Panc1 (cell line): ENCODE data around the gene NUDT6. TPM values are rescaled to one million over a fixed set of nuclear protein-coding genes. Genes with fewer than 3 reads are reported as not detected.
A peak's percentile ranks its signal among the peaks of the same experiment; 100 is the strongest.
"Not testable (repeated sequence)": the region's sequence is repeated elsewhere in the genome, so short reads cannot be mapped to it uniquely, and the experiment has no call there.

Source experiments
- ATAC-seq: fragments of 200-7000 bp; cut with Tn5 transposase; 2 replicates; pipeline ENCODE4 v1.9.1; 2020; ENCODE audit warnings: mild to moderate bottlenecking, moderate library complexity
- BruUV-seq: library from RNA; stranded (reverse); fragments of 400-500 nt; replicated peaks from 2 replicates; lab custom pipeline; 2021; lab: Mats Ljungman, UMichigan
- CTCF ChIA-PET: fragments of 300-600 bp; sonication (Branson Sonifier 250); formaldehyde crosslinking; loops from one replicate; lab custom pipeline; 2022; ENCODE audit warnings: antibody characterized with exemption; lab: Charles Lee
- POLR2A ChIA-PET: fragments of 300-600 bp; sonication (Branson Sonifier 250); formaldehyde crosslinking; loops from one replicate; lab custom pipeline; 2022; ENCODE audit warnings: antibody characterized with exemption; lab: Charles Lee
- DNase-seq: peaks from one replicate; pipeline ENCODE4 v3.0.0-alpha.2; 2010; ENCODE audit warnings: low read depth, low spot score
- H3K27ac ChIP-seq: 2 replicates; pipeline ENCODE4 v1.5.1; 2011; ENCODE audit warnings: mild to moderate bottlenecking, low read length, inconsistent platforms
- H3K27me3 ChIP-seq: fragments of 200-500 bp; sonication (Bioruptor generic); 2 replicates; pipeline ENCODE4 v1.6.0; 2014; ENCODE audit warnings: low read length, inconsistent platforms; ENCODE audit not compliant: control insufficient read depth, insufficient read depth
- H3K36me3 ChIP-seq: fragments of 200-500 bp; sonication (Bioruptor generic); 2 replicates; pipeline ENCODE4 v1.5.1; 2014; ENCODE audit warnings: inconsistent platforms, mild to moderate bottlenecking, low read length, moderate library complexity; ENCODE audit not compliant: control insufficient read depth, insufficient read depth
- H3K4me1 ChIP-seq: 2 replicates; pipeline ENCODE4 v1.5.1; 2011; ENCODE audit warnings: inconsistent platforms, mild to moderate bottlenecking, low read length, moderate library complexity; ENCODE audit not compliant: control insufficient read depth, insufficient read depth
- H3K4me3 ChIP-seq, 2 experiments: 2 replicates each; pipeline ENCODE4 v1.5.1; 2011 to 2012; ENCODE audit warnings: low read depth in 2 of 2, low read length in 2 of 2, mild to moderate bottlenecking in 2 of 2, inconsistent platforms in 1 of 2, moderate library complexity in 1 of 2
- H3K9me3 ChIP-seq: fragments of 200-500 bp; sonication (Bioruptor generic); 2 replicates; pipeline ENCODE4 v1.5.1; 2014; ENCODE audit warnings: low read depth, mild to moderate bottlenecking, inconsistent platforms, low read length, moderate library complexity; ENCODE audit not compliant: control insufficient read depth, insufficient read depth
- POLR2AphosphoS5 ChIP-seq: IDR thresholded peaks from 2 replicates; pipeline ENCODE4 v1.6.1; 2012; ENCODE audit warnings: mild to moderate bottlenecking, low read depth, low read length, moderate library complexity
- SIN3A ChIP-seq: IDR thresholded peaks from 2 replicates; pipeline ENCODE4 v1.6.1; 2012; ENCODE audit warnings: low read depth, mild to moderate bottlenecking, low read length, moderate library complexity, borderline replicate concordance; ENCODE audit not compliant: insufficient read depth
- TCF7L2 ChIP-seq: IDR thresholded peaks from 2 replicates; pipeline ENCODE4 v1.6.1; 2011; ENCODE audit warnings: mild to moderate bottlenecking, low read depth, low read length, inconsistent platforms
- in situ Hi-C: cut with HindIII; loops from 2 replicates; pipeline ENCODE4 v1.10.0; 2016; ENCODE audit warnings: low sequenced_read_pairs, low pct_unique_long_range_greater_than_20kb
- intact Hi-C: fragments of 100-400 bp; cut with micrococcal nuclease; formaldehyde crosslinking; loops from one replicate; pipeline ENCODE4 v1.10.0; 2022; ENCODE audit not compliant: unreplicated experiment
- total RNA-seq: library from RNA; stranded (reverse); gene quantifications from one replicate; pipeline ENCODE4 v1.2.1, GENCODE V29; 2021; ENCODE audit not compliant: unreplicated experiment
- TF ChIP-seq, protein P1 (sequence below): fragments of 450-650 bp; IDR thresholded peaks from 2 replicates; pipeline ENCODE4 v1.5.1; 2017; ENCODE audit warnings: mild to moderate bottlenecking
- TF ChIP-seq, protein P2 (sequence below), 2 experiments: IDR thresholded peaks; 2 replicates each; pipeline ENCODE4 v1.6.1; 2011 to 2012; ENCODE audit warnings: low read depth in 2 of 2, control low read depth in 1 of 2, low read length in 1 of 2, mild to moderate bottlenecking in 1 of 2, moderate library complexity in 1 of 2; ENCODE audit not compliant: insufficient read depth in 1 of 2

NUDT6 gene
- total RNA-seq, 1 experiment from 2014 or later = 7.5 TPM

DNA sequence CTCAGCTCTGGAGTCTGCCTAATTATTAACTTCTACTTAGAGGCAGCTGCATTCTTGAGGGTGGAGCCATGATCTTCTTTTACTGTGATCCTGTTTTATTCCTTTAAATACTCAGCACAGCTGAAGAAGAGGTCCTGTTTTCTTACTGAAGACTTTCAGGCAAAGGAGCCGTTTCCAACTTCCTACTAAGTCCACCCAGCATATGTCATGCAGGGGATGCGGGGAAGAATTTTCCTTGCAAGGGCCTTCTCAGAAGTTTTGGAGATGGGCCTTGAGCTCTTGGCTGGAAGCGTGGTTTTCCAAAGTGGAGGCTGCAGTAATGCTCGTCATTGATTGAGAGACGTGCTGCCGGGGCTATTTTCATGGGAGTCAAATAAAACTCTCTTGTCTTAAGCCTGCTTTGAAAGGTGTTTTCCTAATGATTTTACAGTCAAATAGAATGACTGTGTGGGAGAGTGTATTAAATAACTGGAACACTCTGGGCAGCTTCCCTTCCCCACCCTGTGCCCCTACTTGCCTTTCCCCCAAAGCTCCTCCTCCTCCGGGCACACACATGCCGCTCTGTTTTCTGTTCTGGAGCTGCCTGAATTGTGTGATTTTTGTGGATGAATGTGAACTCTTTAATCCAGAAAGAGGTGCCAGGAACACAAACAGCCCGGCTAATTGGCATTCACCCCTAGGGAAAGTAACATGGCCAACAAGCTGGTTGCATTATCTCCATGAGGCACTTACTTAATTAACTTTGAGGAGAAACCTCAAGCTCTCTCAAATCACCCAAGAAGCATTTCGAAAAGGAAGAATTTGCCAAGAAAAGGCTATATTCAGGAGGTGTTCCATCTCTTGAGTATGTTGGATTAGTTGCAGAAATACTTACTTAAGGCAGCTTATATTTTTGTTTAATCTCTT, 67.7 kb downstream of the NUDT6 start:
- no peaks in the 10 kb centered on the region for H3K36me3 ChIP-seq
- peak overlapping the region; percentile 40; the same call in 1 of the 2 replicates for H3K27ac ChIP-seq
- in situ Hi-C loops (no loop called here), intact Hi-C loops (no loop called here)
- ChIA-PET POLR2A (no interaction called here), CTCF (no interaction called here)
- no peak for DNase-seq
- BruUV-seq = no TSS peak
- peaks cover 22% of the 10 kb centered on the region for H3K4me1 ChIP-seq
- H3K4me3 ChIP-seq = peak overlapping the region; percentile 4 to 41; a peak in 2 of 4 replicates
- ATAC-seq = peak; percentile 63
- TF ChIP-seq, protein P1, sequence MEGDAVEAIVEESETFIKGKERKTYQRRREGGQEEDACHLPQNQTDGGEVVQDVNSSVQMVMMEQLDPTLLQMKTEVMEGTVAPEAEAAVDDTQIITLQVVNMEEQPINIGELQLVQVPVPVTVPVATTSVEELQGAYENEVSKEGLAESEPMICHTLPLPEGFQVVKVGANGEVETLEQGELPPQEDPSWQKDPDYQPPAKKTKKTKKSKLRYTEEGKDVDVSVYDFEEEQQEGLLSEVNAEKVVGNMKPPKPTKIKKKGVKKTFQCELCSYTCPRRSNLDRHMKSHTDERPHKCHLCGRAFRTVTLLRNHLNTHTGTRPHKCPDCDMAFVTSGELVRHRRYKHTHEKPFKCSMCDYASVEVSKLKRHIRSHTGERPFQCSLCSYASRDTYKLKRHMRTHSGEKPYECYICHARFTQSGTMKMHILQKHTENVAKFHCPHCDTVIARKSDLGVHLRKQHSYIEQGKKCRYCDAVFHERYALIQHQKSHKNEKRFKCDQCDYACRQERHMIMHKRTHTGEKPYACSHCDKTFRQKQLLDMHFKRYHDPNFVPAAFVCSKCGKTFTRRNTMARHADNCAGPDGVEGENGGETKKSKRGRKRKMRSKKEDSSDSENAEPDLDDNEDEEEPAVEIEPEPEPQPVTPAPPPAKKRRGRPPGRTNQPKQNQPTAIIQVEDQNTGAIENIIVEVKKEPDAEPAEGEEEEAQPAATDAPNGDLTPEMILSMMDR = no peak
- TF ChIP-seq TCF7L2 = no peak
- TF ChIP-seq POLR2AphosphoS5 = no peak
- no peak for TF ChIP-seq SIN3A
- TF ChIP-seq, protein P2, sequence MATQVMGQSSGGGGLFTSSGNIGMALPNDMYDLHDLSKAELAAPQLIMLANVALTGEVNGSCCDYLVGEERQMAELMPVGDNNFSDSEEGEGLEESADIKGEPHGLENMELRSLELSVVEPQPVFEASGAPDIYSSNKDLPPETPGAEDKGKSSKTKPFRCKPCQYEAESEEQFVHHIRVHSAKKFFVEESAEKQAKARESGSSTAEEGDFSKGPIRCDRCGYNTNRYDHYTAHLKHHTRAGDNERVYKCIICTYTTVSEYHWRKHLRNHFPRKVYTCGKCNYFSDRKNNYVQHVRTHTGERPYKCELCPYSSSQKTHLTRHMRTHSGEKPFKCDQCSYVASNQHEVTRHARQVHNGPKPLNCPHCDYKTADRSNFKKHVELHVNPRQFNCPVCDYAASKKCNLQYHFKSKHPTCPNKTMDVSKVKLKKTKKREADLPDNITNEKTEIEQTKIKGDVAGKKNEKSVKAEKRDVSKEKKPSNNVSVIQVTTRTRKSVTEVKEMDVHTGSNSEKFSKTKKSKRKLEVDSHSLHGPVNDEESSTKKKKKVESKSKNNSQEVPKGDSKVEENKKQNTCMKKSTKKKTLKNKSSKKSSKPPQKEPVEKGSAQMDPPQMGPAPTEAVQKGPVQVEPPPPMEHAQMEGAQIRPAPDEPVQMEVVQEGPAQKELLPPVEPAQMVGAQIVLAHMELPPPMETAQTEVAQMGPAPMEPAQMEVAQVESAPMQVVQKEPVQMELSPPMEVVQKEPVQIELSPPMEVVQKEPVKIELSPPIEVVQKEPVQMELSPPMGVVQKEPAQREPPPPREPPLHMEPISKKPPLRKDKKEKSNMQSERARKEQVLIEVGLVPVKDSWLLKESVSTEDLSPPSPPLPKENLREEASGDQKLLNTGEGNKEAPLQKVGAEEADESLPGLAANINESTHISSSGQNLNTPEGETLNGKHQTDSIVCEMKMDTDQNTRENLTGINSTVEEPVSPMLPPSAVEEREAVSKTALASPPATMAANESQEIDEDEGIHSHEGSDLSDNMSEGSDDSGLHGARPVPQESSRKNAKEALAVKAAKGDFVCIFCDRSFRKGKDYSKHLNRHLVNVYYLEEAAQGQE (IDR thresholded peaks at IDR 0.05; ENCODE audit: insufficient read depth in 1 of 2, low read depth in 2 of 2, low read length in 1 of 2) = no peak
- no peaks in the 10 kb centered on the region for H3K9me3 ChIP-seq
- no peaks in the 10 kb centered on the region for H3K27me3 ChIP-seq

DNA sequence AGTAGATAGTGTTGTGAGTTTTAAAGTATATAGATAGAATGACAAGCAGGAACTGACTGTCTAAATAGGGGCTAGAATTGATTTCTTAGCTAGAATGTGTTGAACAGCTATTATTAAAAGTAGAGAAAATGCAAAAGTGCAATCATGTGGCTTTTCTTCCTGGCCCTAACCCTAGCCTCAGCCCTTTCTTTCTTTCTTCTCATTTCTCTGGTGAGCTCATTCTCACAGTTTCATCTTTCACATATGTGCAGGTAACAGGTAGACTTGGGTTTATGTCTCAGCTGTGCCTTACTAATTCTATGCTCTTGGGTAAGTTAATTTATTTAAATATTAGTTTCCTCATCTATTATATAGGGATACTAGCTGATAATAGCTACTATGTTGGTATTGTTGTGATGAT, 70.8 kb downstream of the NUDT6 start:
- Histone ChIP-seq H3K27me3 (no peaks in the 10 kb centered on the region), H3K4me1 (peaks cover 13% of the 10 kb centered on the region), H3K27ac (no peak overlapping the region), H3K4me3 (no peak overlapping the region), H3K9me3 (no peaks in the 10 kb centered on the region), H3K36me3 (no peaks in the 10 kb centered on the region)
- ChIA-PET POLR2A (no interaction called here), CTCF (no interaction called here)
- intact Hi-C loops = no loop called here
- BruUV-seq = no TSS peak
- DNase-seq = no peak
- TF ChIP-seq, protein P2 (IDR thresholded peaks at IDR 0.05; ENCODE audit: insufficient read depth in 1 of 2, low read depth in 2 of 2, low read length in 1 of 2) = no peak
- TF ChIP-seq SIN3A = no peak
- TF ChIP-seq, protein P1 = no peak
- no peak for TF ChIP-seq POLR2AphosphoS5
- TF ChIP-seq TCF7L2 = no peak
- no peak for ATAC-seq
- in situ Hi-C loops = no loop called here

DNA sequence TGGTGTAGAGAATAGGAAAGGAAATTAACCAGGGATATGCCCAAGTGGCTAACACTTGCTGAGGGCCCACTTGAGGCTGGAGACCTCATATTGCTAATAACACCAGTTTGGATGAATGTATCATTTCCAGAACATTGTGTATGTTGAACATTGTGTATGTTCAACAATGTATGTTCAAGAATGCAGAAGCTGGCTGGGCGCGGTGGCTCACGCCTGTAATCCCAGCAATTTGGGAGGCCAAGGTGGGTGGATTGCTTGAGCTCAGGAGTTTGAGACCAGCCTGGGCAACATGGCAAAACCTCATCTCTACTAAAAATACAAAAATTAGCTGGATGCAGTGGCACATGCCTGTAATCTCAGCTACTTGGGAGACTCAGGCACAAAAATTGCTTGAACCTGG, 72.6 kb downstream of the NUDT6 start:
- ATAC-seq, in situ Hi-C loops, H3K36me3 ChIP-seq, H3K9me3 ChIP-seq, H3K27ac ChIP-seq, intact Hi-C loops, POLR2A ChIA-PET, H3K4me1 ChIP-seq, DNase-seq, H3K27me3 ChIP-seq, H3K4me3 ChIP-seq, BruUV-seq: not testable (repeated sequence)
- CTCF ChIA-PET = interaction anchor here (0.6 kb wide), 1 partner anchor 72 kb away, joined by 16 read pairs; no protein-coding TSS in a partner anchor
